Measurements from ENCODE around the gene S100G.

The S100G gene

GRCh38 chrX:16653424-16653823 is 3.5 kb downstream of the S100G start:
- Histone ChIP-seq H3K4me3 (ENCODE audit: low read length) (no peak overlapping the region), H3K36me3 (ENCODE audit: control insufficient read depth, insufficient read depth, low read length) (no peaks in the 10 kb centered on the region), H3K9me3 (ENCODE audit: control insufficient read depth, low read length) (no peaks in the 10 kb centered on the region), H3K4me1 (ENCODE audit: control insufficient read depth, insufficient read depth, low read length) (peaks cover 7% of the 10 kb centered on the region), H3K9ac (ENCODE audit: low read length) (no peak overlapping the region), H3K27me3 (ENCODE audit: control insufficient read depth, insufficient read depth, low read length) (no peaks in the 10 kb centered on the region)

DNA sequence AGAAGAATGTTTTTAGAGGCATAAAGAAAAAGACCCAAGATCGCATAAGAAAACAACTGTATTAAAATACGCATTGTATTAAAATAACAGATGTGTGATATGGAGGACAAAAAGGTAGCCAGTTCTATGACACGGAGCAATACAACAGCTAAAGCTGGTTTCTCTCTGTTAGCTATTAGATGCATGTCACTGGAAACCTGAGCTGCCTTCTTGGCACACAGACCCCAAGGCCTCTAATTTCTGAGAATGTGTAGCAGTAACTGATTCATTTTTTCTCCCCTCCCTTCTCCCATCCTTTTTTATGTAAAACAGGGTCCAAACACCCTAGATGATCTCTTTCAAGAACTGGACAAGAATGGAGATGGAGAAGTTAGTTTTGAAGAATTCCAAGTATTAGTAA is 4.1 kb downstream of the S100G start:
- Histone ChIP-seq H3K9ac (ENCODE audit: low read length) (no peak overlapping the region), H3K4me1 (ENCODE audit: control insufficient read depth, insufficient read depth, low read length) (peaks cover 7% of the 10 kb centered on the region), H3K9me3 (ENCODE audit: control insufficient read depth, low read length) (no peaks in the 10 kb centered on the region), H3K36me3 (ENCODE audit: control insufficient read depth, insufficient read depth, low read length) (no peaks in the 10 kb centered on the region), H3K27me3 (ENCODE audit: control insufficient read depth, insufficient read depth, low read length) (no peaks in the 10 kb centered on the region), H3K4me3 (ENCODE audit: low read length) (no peak overlapping the region)

GRCh38 chrX:16658284-16658683 is 8.3 kb downstream of the S100G start:
- H3K4me3 ChIP-seq (ENCODE audit: low read length): no peak overlapping the region
- no peaks in the 10 kb centered on the region for H3K9me3 ChIP-seq (ENCODE audit: control insufficient read depth, low read length)
- no peaks in the 10 kb centered on the region for H3K27me3 ChIP-seq (ENCODE audit: control insufficient read depth, insufficient read depth, low read length)
- peaks cover 7% of the 10 kb centered on the region for H3K4me1 ChIP-seq (ENCODE audit: control insufficient read depth, insufficient read depth, low read length)
- H3K9ac ChIP-seq (ENCODE audit: low read length): no peak overlapping the region
- no peaks in the 10 kb centered on the region for H3K36me3 ChIP-seq (ENCODE audit: control insufficient read depth, insufficient read depth, low read length)

GRCh38 chrX:16659321-16659720 is 9.4 kb downstream of the S100G start:
- no peaks in the 10 kb centered on the region for H3K4me1 ChIP-seq (ENCODE audit: control insufficient read depth, insufficient read depth, low read length)
- H3K36me3 ChIP-seq (ENCODE audit: control insufficient read depth, insufficient read depth, low read length): no peaks in the 10 kb centered on the region
- H3K4me3 ChIP-seq (ENCODE audit: low read length): no peak overlapping the region
- no peak overlapping the region for H3K9ac ChIP-seq (ENCODE audit: low read length)
- H3K27me3 ChIP-seq (ENCODE audit: control insufficient read depth, insufficient read depth, low read length): no peaks in the 10 kb centered on the region
- no peaks in the 10 kb centered on the region for H3K9me3 ChIP-seq (ENCODE audit: control insufficient read depth, low read length)

GRCh38 chrX:16661495-16661894 is 11.5 kb downstream of the S100G start:
- Histone ChIP-seq H3K9ac (ENCODE audit: low read length) (no peak overlapping the region), H3K4me3 (ENCODE audit: low read length) (no peak overlapping the region), H3K9me3 (ENCODE audit: control insufficient read depth, low read length) (no peaks in the 10 kb centered on the region), H3K36me3 (ENCODE audit: control insufficient read depth, insufficient read depth, low read length) (no peaks in the 10 kb centered on the region), H3K27me3 (ENCODE audit: control insufficient read depth, insufficient read depth, low read length) (no peaks in the 10 kb centered on the region), H3K4me1 (ENCODE audit: control insufficient read depth, insufficient read depth, low read length) (no peaks in the 10 kb centered on the region)

- Histone ChIP-seq H3K4me3 (ENCODE audit: low read length) (no peak overlapping the region), H3K9ac (ENCODE audit: low read length) (no peak overlapping the region), H3K27me3 (ENCODE audit: control insufficient read depth, insufficient read depth, low read length) (no peaks in the 10 kb centered on the region)
Measured at GRCh38 chrX:16662402-16662801, 12.4 kb downstream of the S100G start.

DNA sequence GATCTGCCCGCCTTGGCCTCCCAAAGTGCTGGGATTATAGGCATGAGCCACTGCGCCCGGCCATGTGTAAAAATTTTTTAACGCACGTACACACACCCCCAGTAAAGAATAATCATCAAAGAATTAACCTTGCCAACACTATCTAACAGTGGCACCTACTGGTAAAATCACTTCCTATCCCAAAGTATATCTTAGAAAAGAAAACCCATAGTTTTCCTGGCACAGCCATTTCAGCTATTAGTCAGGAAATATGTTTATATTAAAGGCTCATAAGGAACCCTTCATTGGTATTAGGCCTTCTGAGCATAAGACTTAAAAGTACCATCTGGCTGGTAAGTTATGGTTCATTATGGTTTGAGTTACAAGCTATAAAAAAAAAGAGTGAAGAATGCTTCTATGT is 14.1 kb downstream of the S100G start:
- Histone ChIP-seq H3K9me3 (ENCODE audit: control insufficient read depth, low read length) (no peaks in the 10 kb centered on the region), H3K36me3 (ENCODE audit: control insufficient read depth, insufficient read depth, low read length) (no peaks in the 10 kb centered on the region), H3K27me3 (ENCODE audit: control insufficient read depth, insufficient read depth, low read length) (no peaks in the 10 kb centered on the region), H3K9ac (ENCODE audit: low read length) (no peak overlapping the region), H3K4me3 (ENCODE audit: low read length) (no peak overlapping the region), H3K4me1 (ENCODE audit: control insufficient read depth, insufficient read depth, low read length) (no peaks in the 10 kb centered on the region)

More at GRCh38 chrX:16662402-16662801, 12.4 kb downstream of the S100G start:
- Histone ChIP-seq H3K4me1 (ENCODE audit: control insufficient read depth, insufficient read depth, low read length) (no peaks in the 10 kb centered on the region), H3K36me3 (ENCODE audit: control insufficient read depth, insufficient read depth, low read length) (no peaks in the 10 kb centered on the region), H3K9me3 (ENCODE audit: control insufficient read depth, low read length) (no peaks in the 10 kb centered on the region)

GRCh38 chrX:16664626-16665025 is 14.7 kb downstream of the S100G start:
- Histone ChIP-seq H3K9ac (ENCODE audit: low read length) (no peak overlapping the region), H3K9me3 (ENCODE audit: control insufficient read depth, low read length) (no peaks in the 10 kb centered on the region), H3K36me3 (ENCODE audit: control insufficient read depth, insufficient read depth, low read length) (no peaks in the 10 kb centered on the region), H3K4me3 (ENCODE audit: low read length) (no peak overlapping the region), H3K27me3 (ENCODE audit: control insufficient read depth, insufficient read depth, low read length) (no peaks in the 10 kb centered on the region), H3K4me1 (ENCODE audit: control insufficient read depth, insufficient read depth, low read length) (no peaks in the 10 kb centered on the region)

DNA sequence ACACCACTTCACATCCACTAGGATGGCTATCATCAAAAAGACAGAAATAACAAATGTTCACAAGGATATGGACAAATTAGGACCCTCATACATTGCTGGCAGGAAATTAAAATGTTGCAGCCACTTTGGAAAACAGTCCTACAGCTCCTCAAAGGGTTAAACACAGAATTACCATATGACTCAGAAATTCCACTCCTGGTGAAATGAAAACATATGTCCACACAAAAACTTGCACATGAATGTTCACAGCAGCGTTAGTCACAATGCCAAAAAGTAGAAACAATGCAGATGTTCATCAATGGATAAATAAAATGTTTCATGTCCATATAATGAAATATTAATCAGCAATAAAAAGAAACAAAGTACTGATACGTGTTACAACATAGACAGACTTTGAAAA is 15.1 kb downstream of the S100G start:
- H3K9ac ChIP-seq (ENCODE audit: low read length): no peak overlapping the region
- no peaks in the 10 kb centered on the region for H3K4me1 ChIP-seq (ENCODE audit: control insufficient read depth, insufficient read depth, low read length)
- no peaks in the 10 kb centered on the region for H3K36me3 ChIP-seq (ENCODE audit: control insufficient read depth, insufficient read depth, low read length)
- no peak overlapping the region for H3K4me3 ChIP-seq (ENCODE audit: low read length)
- no peaks in the 10 kb centered on the region for H3K9me3 ChIP-seq (ENCODE audit: control insufficient read depth, low read length)
- H3K27me3 ChIP-seq (ENCODE audit: control insufficient read depth, insufficient read depth, low read length): no peaks in the 10 kb centered on the region

- Histone ChIP-seq H3K36me3 (ENCODE audit: control insufficient read depth, insufficient read depth, low read length) (no peaks in the 10 kb centered on the region), H3K27me3 (ENCODE audit: control insufficient read depth, insufficient read depth, low read length) (no peaks in the 10 kb centered on the region), H3K4me1 (ENCODE audit: control insufficient read depth, insufficient read depth, low read length) (no peaks in the 10 kb centered on the region), H3K9me3 (ENCODE audit: control insufficient read depth, low read length) (no peaks in the 10 kb centered on the region), H3K9ac (ENCODE audit: low read length) (no peak overlapping the region), H3K4me3 (ENCODE audit: low read length) (no peak overlapping the region)
Measured at GRCh38 chrX:16666541-16666940, 16.6 kb downstream of the S100G start.

GRCh38 chrX:16671005-16671404 is 21.0 kb downstream of the S100G start:
- no peaks in the 10 kb centered on the region for H3K27me3 ChIP-seq (ENCODE audit: control insufficient read depth, insufficient read depth, low read length)
- H3K4me1 ChIP-seq (ENCODE audit: control insufficient read depth, insufficient read depth, low read length): no peaks in the 10 kb centered on the region
- H3K9ac ChIP-seq (ENCODE audit: low read length): no peak overlapping the region
- H3K9me3 ChIP-seq (ENCODE audit: control insufficient read depth, low read length): no peaks in the 10 kb centered on the region
- H3K36me3 ChIP-seq (ENCODE audit: control insufficient read depth, insufficient read depth, low read length): no peaks in the 10 kb centered on the region
- H3K4me3 ChIP-seq (ENCODE audit: low read length): no peak overlapping the region

DNA sequence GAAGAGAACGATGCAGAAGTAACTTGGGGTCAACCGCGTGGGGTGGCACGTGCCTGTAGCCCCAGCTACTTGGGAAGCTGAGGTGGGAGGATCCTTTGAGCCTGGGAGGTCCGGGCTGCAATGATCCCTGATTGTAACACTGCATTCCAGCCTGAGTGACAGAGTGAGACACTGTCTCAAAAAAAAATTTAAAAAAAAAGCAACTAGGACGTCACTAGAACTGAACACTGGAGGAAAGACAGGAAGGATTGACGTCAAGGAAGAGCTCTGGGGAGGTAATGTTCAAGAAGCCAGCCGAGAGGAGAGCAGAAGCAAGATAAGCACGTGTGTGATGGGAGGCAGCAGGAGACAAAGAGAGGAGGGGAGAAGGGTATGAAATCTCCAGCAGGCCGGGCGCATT is 28.7 kb downstream of the S100G start:
- no peaks in the 10 kb centered on the region for H3K27me3 ChIP-seq (ENCODE audit: control insufficient read depth, insufficient read depth, low read length)
- H3K36me3 ChIP-seq (ENCODE audit: control insufficient read depth, insufficient read depth, low read length): no peaks in the 10 kb centered on the region
- no peaks in the 10 kb centered on the region for H3K4me1 ChIP-seq (ENCODE audit: control insufficient read depth, insufficient read depth, low read length)
- no peak overlapping the region for H3K9ac ChIP-seq (ENCODE audit: low read length)
- no peak overlapping the region for H3K4me3 ChIP-seq (ENCODE audit: low read length)
- H3K9me3 ChIP-seq (ENCODE audit: control insufficient read depth, low read length): no peaks in the 10 kb centered on the region

DNA sequence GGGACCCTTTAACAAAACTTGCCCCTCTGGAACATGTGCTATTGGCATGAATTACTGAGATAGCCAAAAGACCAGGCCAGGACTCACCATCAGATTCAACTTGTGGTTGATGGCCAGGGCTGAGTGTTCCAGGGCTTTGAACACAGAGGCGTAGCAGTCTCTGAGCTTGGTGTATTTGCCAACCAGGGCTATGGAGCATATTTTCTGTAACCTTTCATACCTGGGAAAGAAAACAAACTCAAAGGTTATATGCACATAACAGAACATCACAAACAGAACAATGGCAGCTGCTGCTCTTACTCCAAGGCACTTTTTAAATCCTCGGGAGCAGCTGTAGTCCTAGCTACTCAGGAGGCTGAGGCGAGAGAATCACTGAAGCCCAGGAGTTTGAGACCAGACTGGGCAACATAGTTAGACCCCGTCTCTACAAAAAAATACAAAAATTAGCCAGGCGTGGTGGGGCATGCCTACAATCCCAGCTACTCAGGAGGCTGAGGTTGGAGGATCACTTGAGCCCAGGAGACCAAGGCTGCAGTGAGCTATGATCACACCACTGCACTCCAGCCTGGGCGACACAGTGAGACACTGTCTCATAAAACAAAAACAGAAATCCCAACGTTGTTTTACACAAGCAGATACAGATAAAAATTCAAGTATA is 33.2 kb downstream of the S100G start:
- Histone ChIP-seq H3K4me3 (ENCODE audit: low read length) (no peak overlapping the region), H3K27me3 (ENCODE audit: control insufficient read depth, insufficient read depth, low read length) (no peaks in the 10 kb centered on the region), H3K36me3 (ENCODE audit: control insufficient read depth, insufficient read depth, low read length) (no peaks in the 10 kb centered on the region), H3K9me3 (ENCODE audit: control insufficient read depth, low read length) (no peaks in the 10 kb centered on the region), H3K4me1 (ENCODE audit: control insufficient read depth, insufficient read depth, low read length) (no peaks in the 10 kb centered on the region), H3K9ac (ENCODE audit: low read length) (no peak overlapping the region)
